Cardiac atrium fibroblast (primary cell): ENCODE measurements around the gene DOP1A. TPM values are rescaled to one million over a fixed set of nuclear protein-coding genes. Genes with fewer than 3 reads are reported as not detected.

Experiments used
- total RNA-seq: library from RNA; depleted of rRNA; stranded (reverse); fragments of >200 nt; gene quantifications from 2 replicates; pipeline ENCODE4 v1.2.3, GENCODE V29; 2015

DOP1A gene, protein sequence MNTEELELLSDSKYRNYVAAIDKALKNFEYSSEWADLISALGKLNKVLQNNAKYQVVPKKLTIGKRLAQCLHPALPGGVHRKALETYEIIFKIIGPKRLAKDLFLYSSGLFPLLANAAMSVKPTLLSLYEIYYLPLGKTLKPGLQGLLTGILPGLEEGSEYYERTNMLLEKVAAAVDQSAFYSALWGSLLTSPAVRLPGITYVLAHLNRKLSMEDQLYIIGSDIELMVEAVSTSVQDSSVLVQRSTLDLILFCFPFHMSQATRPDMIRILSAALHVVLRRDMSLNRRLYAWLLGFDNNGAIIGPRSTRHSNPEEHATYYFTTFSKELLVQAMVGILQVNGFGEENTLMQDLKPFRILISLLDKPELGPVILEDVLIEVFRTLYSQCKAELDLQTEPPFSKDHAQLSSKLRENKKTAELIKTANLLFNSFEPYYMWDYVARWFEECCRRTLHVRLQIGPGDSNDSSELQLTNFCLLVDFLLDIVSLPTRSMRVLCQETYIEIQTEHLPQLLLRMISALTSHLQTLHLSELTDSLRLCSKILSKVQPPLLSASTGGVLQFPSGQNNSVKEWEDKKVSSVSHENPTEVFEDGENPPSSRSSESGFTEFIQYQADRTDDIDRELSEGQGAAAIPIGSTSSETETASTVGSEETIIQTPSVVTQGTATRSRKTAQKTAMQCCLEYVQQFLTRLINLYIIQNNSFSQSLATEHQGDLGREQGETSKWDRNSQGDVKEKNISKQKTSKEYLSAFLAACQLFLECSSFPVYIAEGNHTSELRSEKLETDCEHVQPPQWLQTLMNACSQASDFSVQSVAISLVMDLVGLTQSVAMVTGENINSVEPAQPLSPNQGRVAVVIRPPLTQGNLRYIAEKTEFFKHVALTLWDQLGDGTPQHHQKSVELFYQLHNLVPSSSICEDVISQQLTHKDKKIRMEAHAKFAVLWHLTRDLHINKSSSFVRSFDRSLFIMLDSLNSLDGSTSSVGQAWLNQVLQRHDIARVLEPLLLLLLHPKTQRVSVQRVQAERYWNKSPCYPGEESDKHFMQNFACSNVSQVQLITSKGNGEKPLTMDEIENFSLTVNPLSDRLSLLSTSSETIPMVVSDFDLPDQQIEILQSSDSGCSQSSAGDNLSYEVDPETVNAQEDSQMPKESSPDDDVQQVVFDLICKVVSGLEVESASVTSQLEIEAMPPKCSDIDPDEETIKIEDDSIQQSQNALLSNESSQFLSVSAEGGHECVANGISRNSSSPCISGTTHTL (N-terminal part only)
- total RNA-seq = 11.2 and 21.5 TPM in 2 replicates

DNA sequence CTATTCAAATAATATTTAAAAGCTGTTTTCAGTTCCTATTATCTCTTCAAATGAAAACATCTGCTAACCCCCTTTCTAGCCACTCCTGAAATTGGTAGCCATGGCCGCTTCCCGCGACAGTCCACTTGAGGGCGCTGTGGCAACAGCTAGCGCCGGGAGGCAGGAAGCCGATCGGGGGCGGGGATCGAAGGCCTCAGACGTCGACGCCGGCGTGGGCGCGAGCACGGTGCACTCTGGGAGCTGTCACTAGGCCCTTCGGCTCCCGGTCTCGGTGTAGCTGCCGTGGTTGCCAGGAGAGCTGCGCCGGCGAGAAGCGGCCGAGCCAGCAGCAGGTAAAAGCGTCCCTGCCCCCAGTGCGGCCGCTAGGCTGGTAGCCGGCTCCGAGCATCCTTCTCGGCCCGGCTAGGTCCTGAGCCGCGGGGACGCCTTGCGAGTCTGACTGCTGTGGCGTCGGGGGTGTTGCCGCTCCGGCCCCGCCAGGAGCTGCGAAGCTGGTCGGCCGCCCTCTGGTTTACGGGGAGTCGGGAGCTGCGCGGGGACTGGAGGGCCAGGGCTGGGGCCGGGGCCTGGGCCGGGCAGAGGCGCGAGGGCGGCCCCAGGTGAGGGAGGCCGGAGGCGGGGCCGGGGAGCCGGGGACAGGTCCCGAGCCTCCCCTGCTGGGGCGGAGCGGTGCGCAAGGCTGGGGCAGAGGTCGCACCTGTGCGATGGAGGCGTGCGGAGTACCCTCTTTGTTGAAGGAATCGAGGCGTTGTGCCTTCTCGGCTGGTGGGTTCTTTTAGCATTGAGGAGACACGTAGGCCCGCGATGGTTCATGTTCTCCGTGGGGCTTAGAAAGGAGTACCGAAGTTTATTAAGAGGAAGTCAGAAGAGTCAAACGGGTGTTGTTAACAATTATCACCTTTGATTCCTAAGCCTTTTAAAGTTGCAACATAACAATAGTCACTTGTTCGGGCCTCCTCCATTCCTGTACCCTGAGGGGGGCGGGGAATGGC is at the start of gene DOP1A:
TSS of gene DOP1A (plus strand) at position 224 of the 992 bp plus-strand sequence. CDS start 29,307 bp downstream, outside the sequence.

DNA sequence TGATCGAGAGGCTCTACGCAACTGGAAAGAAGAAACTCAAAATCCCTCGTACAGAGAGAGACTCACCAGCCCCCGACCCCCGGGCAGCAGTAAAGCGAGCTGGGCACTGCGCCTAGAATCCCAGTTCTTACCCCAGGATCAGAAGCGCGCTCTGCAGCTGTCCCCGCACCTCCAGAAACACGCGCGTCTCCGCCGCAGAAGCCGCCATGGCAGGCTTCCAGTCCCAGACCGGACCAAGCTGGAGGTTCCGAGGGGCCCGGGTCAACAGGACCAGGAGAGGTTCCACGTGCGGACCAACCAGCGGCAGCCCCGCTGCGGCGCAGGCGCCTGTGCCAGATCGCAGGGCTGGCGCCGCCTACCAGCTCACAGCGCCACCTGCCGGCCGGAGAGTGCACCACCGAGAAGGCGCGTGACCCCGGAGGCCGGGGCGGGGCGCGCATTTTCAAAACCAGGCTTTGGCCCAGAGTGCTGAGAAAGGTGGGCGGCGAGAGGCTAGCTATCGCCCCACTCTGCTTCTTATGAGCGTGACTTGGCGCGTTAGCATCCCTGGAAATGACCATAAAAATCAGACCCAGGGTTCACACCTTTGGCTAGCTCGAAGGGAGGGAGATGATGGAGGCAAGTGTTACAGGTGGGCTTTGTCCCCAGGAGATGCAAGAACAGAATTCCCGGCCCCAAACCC is 1.8 kb upstream of the DOP1A start, which contains the start of gene UBE3D:
TSS of gene UBE3D (minus strand) at position 331 of the 682 bp plus-strand sequence. CDS start at position 208, 123 bp downstream.

DNA sequence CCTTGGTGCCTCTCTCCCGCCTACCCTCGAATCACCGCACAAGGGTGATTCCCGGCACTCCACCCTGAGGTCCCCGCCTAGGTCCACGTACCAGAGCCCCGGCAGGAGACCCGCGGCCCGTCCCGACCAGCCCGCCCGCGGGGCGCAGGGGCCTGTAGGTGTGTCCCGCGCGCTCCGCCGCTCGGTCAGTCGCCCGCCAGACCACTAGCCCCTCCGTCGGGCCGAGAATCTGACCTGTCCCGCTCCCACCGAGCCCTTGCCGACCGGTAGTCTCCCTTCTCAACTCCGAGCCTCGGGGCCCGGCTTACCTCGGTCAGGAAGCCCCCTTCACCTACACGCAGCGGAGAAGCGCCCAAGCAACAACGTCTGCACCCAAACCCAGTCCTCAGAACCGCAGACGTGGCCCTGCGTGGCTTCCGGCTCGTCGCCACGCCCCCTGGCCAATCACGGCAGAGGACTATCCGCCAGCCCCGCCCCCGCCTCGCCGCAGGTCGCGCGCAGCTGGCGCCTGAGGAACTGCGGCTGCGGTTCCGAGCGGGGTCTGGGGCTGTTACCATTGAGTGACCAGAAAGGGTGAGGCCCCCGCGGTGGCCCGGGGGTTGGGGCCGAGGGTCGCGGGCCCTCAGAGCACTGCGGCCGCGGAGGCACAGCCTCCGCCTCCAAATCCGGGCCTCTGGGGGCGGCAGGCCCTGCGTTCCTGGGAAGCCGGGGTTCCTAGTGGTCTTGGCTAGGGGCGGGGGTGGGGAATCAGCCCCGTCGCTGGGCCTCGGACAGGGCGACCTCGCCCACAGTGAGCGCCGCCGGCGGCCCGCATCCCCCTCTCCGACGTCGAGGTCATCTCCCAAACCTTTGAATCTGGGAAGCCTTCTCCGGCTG is 125.6 kb downstream of the DOP1A start, which contains the start of the genes PGM3 and RWDD2A:
TSS of gene PGM3 (minus strand) at position 395 of the 876 bp plus-strand sequence. CDS start 2,253 bp downstream, outside the sequence.
TSS of gene RWDD2A (plus strand) at position 487 of the 876 bp plus-strand sequence. CDS start 1,095 bp downstream, outside the sequence.

Other genes with a start within 250 kb of the DOP1A start
- 1.9 and 2.2 TPM in 2 replicates for gene UBE3D, start 1.8 kb upstream of the DOP1A start, total RNA-seq
- gene PGM3, start 125.6 kb downstream of the DOP1A start, total RNA-seq = 73.7 and 108 TPM in 2 replicates
- 3.2 and 4.5 TPM in 2 replicates for gene RWDD2A, start 125.7 kb downstream of the DOP1A start, total RNA-seq